Tracheal epithelial cell (primary cell): ENCODE results near the gene OXSM. TPM values are rescaled to one million over a fixed set of nuclear protein-coding genes. Genes with fewer than 3 reads are reported as not detected.

Source experiments
- total RNA-seq: library from RNA; depleted of rRNA; stranded (reverse); fragments of >200 nt; gene quantifications from 2 replicates; pipeline ENCODE4 v1.2.1, GENCODE V29; 2014

Gene OXSM
- total RNA-seq = 12.3 and 24.5 TPM in 2 replicates

GRCh38 chr3:25789596-25790556 is at the start of gene OXSM:
OXSM (plus strand) TSS chr3:25790090; CDS start chr3:25791021, 931 bp downstream.

GRCh38 chr3:25782938-25783660 is 6.8 kb upstream of the OXSM start, which contains the start of gene NGLY1:
NGLY1 (minus strand) TSS chr3:25783443; CDS start chr3:25783390, 53 bp downstream.

Other genes starting within 250 kb of the OXSM start
- gene TOP2B, start 125.2 kb upstream of the OXSM start, total RNA-seq = 53.7 and 54.6 TPM in 2 replicates
- 21.5 and 30.4 TPM in 2 replicates for gene NGLY1, start 6.6 kb upstream of the OXSM start, total RNA-seq